ENCODE measurements around the gene SLC25A21. TPM values are rescaled to one million over a fixed set of nuclear protein-coding genes. Genes with fewer than 3 reads are reported as not detected.
"Not testable (repeated sequence)": the region's sequence is repeated elsewhere in the genome, so short reads cannot be mapped to it uniquely, and the experiment has no call there.

The SLC25A21 gene
- total and polyA plus RNA-seq, 2 of the 13 experiments (the other 11 are each of a cell fraction or from before 2014, with no cell fraction given), result 1.9 to 2.9 TPM

DNA sequence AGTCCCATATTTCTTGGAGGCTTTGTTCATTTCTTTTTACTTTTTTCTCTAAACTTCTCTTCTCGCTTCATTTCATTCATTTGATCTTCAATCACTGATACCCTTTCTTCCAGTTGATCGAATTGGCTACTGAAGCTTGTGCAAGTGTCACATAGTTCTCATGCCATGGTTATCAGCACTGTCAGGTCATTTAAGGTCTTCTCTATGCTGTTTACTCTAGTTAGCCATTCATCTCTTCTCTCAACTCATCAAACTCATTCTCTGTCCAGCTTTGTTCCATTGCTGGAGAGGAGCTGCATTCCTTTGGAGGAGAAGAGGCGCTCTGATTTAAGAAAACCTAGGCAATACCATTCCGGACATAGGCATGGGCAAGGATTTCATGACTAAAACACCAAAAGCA lies 192.0 kb downstream of the SLC25A21 start (continued):
- TF ChIP-seq ZMYM4 (CRISPR knock-in tag; IDR thresholded peaks at IDR 0.05) (peak; percentile 72), HMG20A (CRISPR knock-in tag; IDR thresholded peaks at IDR 0.05; ENCODE audit: borderline replicate concordance) (peak; percentile 74; the same call in 1 of the 2 replicates), FOXP1 (CRISPR knock-in tag; IDR thresholded peaks at IDR 0.05) (peak; percentile 63), ZNF24 (IDR thresholded peaks at IDR 0.05) (peak; percentile 83), REPIN1 (CRISPR knock-in tag; IDR thresholded peaks at IDR 0.05; ENCODE audit: borderline replicate concordance, low read depth) (peak; percentile 27; the same call in 1 of the 2 replicates), SAP130 (CRISPR knock-in tag; IDR thresholded peaks at IDR 0.05; ENCODE audit: low read depth) (peak; percentile 34), KDM6A (CRISPR knock-in tag; IDR thresholded peaks at IDR 0.05; ENCODE audit: low read depth) (peak; percentile 58; the same call in 1 of the 2 replicates), FOXJ3 (CRISPR knock-in tag; IDR thresholded peaks at IDR 0.05; ENCODE audit: borderline replicate concordance) (peak; percentile 47; the same call in 1 of the 2 replicates), GATAD2A (CRISPR knock-in tag; IDR thresholded peaks at IDR 0.05) (peak; percentile 68; the same call in 1 of the 2 replicates), HOXA9 (CRISPR knock-in tag; IDR thresholded peaks at IDR 0.05; ENCODE audit: borderline replicate concordance) (0 out of 2 replicates have a peak, but pooled peaks have one; percentile 54), PHF5A (CRISPR knock-in tag; IDR thresholded peaks at IDR 0.05; ENCODE audit: low read depth, unreplicated experiment) (peak; percentile 58), NR2F2 (IDR thresholded peaks at IDR 0.05; ENCODE audit: borderline replicate concordance, low read depth) (peak; percentile 47; the same call in 1 of the 2 replicates), ISL2 (CRISPR knock-in tag; IDR thresholded peaks at IDR 0.05) (peak; percentile 70; the same call in 1 of the 2 replicates), NCOA2 (CRISPR knock-in tag; IDR thresholded peaks at IDR 0.05) (peak; percentile 93), HHEX (CRISPR knock-in tag; IDR thresholded peaks at IDR 0.05) (peak; percentile 72), FOXA1 (IDR thresholded peaks at IDR 0.05) (peak; percentile 83), FOXA1 (CRISPR knock-in tag; IDR thresholded peaks at IDR 0.05) (peak; percentile 89), ZNF589 (CRISPR knock-in tag; conservative IDR thresholded peaks at IDR 0.05) (0 out of 2 replicates have a peak, but pooled peaks have one; percentile 26), LCORL (CRISPR knock-in tag; IDR thresholded peaks at IDR 0.05) (0 out of 2 replicates have a peak, but pooled peaks have one; percentile 39), SOX13 (IDR thresholded peaks at IDR 0.05) (0 out of 2 replicates have a peak, but pooled peaks have one; percentile 19), SOX13 (CRISPR knock-in tag; conservative IDR thresholded peaks at IDR 0.05 in 1 of 2, IDR thresholded peaks at IDR 0.05 in 1 of 2) (peak in 1 of 2 experiments; percentile 77; a peak in 2 of 4 replicates), ZSCAN31 (CRISPR knock-in tag; IDR thresholded peaks at IDR 0.05; ENCODE audit: low read depth) (0 out of 2 replicates have a peak, but pooled peaks have one; percentile 61), HDAC2 (CRISPR knock-in tag; IDR thresholded peaks at IDR 0.05) (peak; percentile 71; the same call in 1 of the 2 replicates)
- TF ChIP-seq FOXP1, LCORL (IDR thresholded peaks at IDR 0.05): not testable (repeated sequence)
- TF ChIP-seq, protein P1, sequence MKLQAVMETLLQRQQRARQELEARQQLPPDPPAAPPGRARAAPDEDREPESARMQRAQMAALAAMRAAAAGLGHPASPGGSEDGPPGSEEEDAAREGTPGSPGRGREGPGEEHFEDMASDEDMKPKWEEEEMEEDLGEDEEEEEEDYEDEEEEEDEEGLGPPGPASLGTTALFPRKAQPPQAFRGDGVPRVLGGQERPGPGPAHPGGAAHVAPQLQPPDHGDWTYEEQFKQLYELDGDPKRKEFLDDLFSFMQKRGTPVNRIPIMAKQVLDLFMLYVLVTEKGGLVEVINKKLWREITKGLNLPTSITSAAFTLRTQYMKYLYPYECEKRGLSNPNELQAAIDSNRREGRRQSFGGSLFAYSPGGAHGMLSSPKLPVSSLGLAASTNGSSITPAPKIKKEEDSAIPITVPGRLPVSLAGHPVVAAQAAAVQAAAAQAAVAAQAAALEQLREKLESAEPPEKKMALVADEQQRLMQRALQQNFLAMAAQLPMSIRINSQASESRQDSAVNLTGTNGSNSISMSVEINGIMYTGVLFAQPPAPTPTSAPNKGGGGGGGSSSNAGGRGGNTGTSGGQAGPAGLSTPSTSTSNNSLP (IDR thresholded peaks at IDR 0.05; ENCODE audit: low read depth, low read length), result peak; percentile 64
- TF ChIP-seq, protein P2, sequence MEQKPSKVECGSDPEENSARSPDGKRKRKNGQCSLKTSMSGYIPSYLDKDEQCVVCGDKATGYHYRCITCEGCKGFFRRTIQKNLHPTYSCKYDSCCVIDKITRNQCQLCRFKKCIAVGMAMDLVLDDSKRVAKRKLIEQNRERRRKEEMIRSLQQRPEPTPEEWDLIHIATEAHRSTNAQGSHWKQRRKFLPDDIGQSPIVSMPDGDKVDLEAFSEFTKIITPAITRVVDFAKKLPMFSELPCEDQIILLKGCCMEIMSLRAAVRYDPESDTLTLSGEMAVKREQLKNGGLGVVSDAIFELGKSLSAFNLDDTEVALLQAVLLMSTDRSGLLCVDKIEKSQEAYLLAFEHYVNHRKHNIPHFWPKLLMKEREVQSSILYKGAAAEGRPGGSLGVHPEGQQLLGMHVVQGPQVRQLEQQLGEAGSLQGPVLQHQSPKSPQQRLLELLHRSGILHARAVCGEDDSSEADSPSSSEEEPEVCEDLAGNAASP (CRISPR knock-in tag; IDR thresholded peaks at IDR 0.05; ENCODE audit: borderline replicate concordance), result peak; percentile 100
- TF ChIP-seq, protein P3, sequence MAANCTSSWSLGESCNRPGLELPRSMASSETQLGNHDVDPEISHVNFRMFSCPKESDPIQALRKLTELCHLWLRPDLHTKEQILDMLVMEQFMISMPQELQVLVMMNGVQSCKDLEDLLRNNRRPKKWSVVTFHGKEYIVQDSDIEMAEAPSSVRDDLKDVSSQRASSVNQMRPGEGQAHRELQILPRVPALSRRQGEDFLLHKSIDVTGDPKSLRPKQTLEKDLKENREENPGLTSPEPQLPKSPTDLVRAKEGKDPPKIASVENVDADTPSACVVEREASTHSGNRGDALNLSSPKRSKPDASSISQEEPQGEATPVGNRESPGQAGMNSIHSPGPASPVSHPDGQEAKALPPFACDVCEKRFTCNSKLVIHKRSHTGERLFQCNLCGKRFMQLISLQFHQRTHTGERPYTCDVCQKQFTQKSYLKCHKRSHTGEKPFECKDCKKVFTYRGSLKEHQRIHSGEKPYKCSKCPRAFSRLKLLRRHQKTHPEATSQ (CRISPR knock-in tag; IDR thresholded peaks at IDR 0.05; ENCODE audit: borderline replicate concordance), result peak; percentile 41; the same call in 1 of the 2 replicates
- TF ChIP-seq, protein P4, sequence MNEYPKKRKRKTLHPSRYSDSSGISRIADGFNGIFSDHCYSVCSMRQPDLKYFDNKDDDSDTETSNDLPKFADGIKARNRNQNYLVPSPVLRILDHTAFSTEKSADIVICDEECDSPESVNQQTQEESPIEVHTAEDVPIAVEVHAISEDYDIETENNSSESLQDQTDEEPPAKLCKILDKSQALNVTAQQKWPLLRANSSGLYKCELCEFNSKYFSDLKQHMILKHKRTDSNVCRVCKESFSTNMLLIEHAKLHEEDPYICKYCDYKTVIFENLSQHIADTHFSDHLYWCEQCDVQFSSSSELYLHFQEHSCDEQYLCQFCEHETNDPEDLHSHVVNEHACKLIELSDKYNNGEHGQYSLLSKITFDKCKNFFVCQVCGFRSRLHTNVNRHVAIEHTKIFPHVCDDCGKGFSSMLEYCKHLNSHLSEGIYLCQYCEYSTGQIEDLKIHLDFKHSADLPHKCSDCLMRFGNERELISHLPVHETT (CRISPR knock-in tag; conservative IDR thresholded peaks at IDR 0.05), result 0 out of 2 replicates have a peak, but pooled peaks have one; percentile 22
